Uterus (tissue), 2 donors: Measurements from ENCODE around the gene ADSL.

Experiments
- POLR2A ChIP-seq, 2 donors: fragments of 450-650 bp; IDR thresholded peaks; one replicate each; pipeline ENCODE4 v1.6.1; 2016; ENCODE audit warnings: antibody characterized with exemption in 2 of 2, mild to moderate bottlenecking in 1 of 2, moderate library complexity in 1 of 2
- TF ChIP-seq, protein P1 (sequence below), 4 experiments: fragments of 200-600 bp in 2 of 4; fragments of 450-650 bp in 2 of 4; sonication (generic) in 2 of 4; IDR thresholded peaks; one replicate each; pipeline ENCODE4 v1.5.1; 2016 to 2019; ENCODE audit warnings: antibody characterized with exemption in 4 of 4, mild to moderate bottlenecking in 2 of 4, moderate library complexity in 1 of 4

GRCh38 chr22:40376149-40376548 lies 29.8 kb downstream of the ADSL start:
- TF ChIP-seq, protein P1, sequence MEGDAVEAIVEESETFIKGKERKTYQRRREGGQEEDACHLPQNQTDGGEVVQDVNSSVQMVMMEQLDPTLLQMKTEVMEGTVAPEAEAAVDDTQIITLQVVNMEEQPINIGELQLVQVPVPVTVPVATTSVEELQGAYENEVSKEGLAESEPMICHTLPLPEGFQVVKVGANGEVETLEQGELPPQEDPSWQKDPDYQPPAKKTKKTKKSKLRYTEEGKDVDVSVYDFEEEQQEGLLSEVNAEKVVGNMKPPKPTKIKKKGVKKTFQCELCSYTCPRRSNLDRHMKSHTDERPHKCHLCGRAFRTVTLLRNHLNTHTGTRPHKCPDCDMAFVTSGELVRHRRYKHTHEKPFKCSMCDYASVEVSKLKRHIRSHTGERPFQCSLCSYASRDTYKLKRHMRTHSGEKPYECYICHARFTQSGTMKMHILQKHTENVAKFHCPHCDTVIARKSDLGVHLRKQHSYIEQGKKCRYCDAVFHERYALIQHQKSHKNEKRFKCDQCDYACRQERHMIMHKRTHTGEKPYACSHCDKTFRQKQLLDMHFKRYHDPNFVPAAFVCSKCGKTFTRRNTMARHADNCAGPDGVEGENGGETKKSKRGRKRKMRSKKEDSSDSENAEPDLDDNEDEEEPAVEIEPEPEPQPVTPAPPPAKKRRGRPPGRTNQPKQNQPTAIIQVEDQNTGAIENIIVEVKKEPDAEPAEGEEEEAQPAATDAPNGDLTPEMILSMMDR (IDR thresholded peaks at IDR 0.05): no peak
- TF ChIP-seq POLR2A (IDR thresholded peaks at IDR 0.05): no peak
